Measurements from ENCODE around the gene AQP12A.
"Not testable (repeated sequence)": the region's sequence is repeated elsewhere in the genome, so short reads cannot be mapped to it uniquely, and the experiment has no call there.

The AQP12A gene

GRCh38 chr2:240691631-240692420 lies at the start of gene AQP12A:
Gene AQP12A (plus strand): TSS chr2:240691866. CDS start chr2:240691914, 48 bp downstream.
- H3K36me3 ChIP-seq (replicated peaks); in situ Hi-C loops (cut with MboI; ENCODE audit: low sequenced_read_pairs); H3K27me3 ChIP-seq (ENCODE audit: low read depth); H3K9me3 ChIP-seq; H3K4me3 ChIP-seq; H3K4me1 ChIP-seq: not testable (repeated sequence)
- peak in 1 of 2 experiments; percentile 1 for DNase-seq (ENCODE audit: low spot score in 2 of 2)

- peak in 1 of 2 experiments; percentile 6 for DNase-seq (ENCODE audit: low spot score in 2 of 2)
- no peaks in the 10 kb centered on the region for H3K9me3 ChIP-seq
- no peaks in the 10 kb centered on the region for H3K4me1 ChIP-seq
- in situ Hi-C loops (cut with MboI; ENCODE audit: low sequenced_read_pairs), result no loop called here
- H3K4me3 ChIP-seq, result no peak overlapping the region
- no peaks in the 10 kb centered on the region for H3K36me3 ChIP-seq (replicated peaks)
- peaks cover 4% of the 10 kb centered on the region for H3K27me3 ChIP-seq (ENCODE audit: low read depth)
These were observed 49.4 kb upstream of the AQP12A start for GRCh38 chr2:240642061-240642805.

GRCh38 chr2:240642806-240643092 lies 48.9 kb upstream of the AQP12A start:
- in situ Hi-C loops (cut with MboI; ENCODE audit: low sequenced_read_pairs), result no loop called here
- no peak for DNase-seq (ENCODE audit: low spot score in 2 of 2)
- Histone ChIP-seq H3K9me3 (no peaks in the 10 kb centered on the region), H3K4me3 (no peak overlapping the region), H3K4me1 (no peaks in the 10 kb centered on the region), H3K27me3 (ENCODE audit: low read depth) (peaks cover 6% of the 10 kb centered on the region), H3K36me3 (replicated peaks) (no peaks in the 10 kb centered on the region)

- in situ Hi-C loops (cut with MboI; ENCODE audit: low sequenced_read_pairs), result no loop called here
- Histone ChIP-seq H3K9me3 (no peaks in the 10 kb centered on the region), H3K4me3 (no peak overlapping the region), H3K4me1 (no peaks in the 10 kb centered on the region), H3K36me3 (replicated peaks) (no peaks in the 10 kb centered on the region), H3K27me3 (ENCODE audit: low read depth) (peaks cover 11% of the 10 kb centered on the region)
- no peak for DNase-seq (ENCODE audit: low spot score in 2 of 2)
These were observed 48.4 kb upstream of the AQP12A start for GRCh38 chr2:240643093-240643810.

- no peaks in the 10 kb centered on the region for H3K36me3 ChIP-seq (replicated peaks)
- no peaks in the 10 kb centered on the region for H3K9me3 ChIP-seq
- no peak for DNase-seq (ENCODE audit: low spot score in 2 of 2)
- peaks cover 14% of the 10 kb centered on the region for H3K27me3 ChIP-seq (ENCODE audit: low read depth)
- in situ Hi-C loops (cut with MboI; ENCODE audit: low sequenced_read_pairs), result no loop called here
- H3K4me3 ChIP-seq, result no peak overlapping the region
- H3K4me1 ChIP-seq, result no peaks in the 10 kb centered on the region
These were observed 47.9 kb upstream of the AQP12A start for GRCh38 chr2:240643811-240644150.

GRCh38 chr2:240644171-240644651 lies 47.5 kb upstream of the AQP12A start:
- peak in 1 of 2 experiments; percentile 20 for DNase-seq (ENCODE audit: low spot score in 2 of 2)
- Histone ChIP-seq H3K36me3 (replicated peaks) (no peaks in the 10 kb centered on the region), H3K4me3 (no peak overlapping the region), H3K27me3 (ENCODE audit: low read depth) (peaks cover 19% of the 10 kb centered on the region), H3K9me3 (no peaks in the 10 kb centered on the region), H3K4me1 (no peaks in the 10 kb centered on the region)
- in situ Hi-C loops (cut with MboI; ENCODE audit: low sequenced_read_pairs), result no loop called here

GRCh38 chr2:240644859-240645301 lies 46.8 kb upstream of the AQP12A start:
- no peaks in the 10 kb centered on the region for H3K4me1 ChIP-seq
- no peak for DNase-seq (ENCODE audit: low spot score in 2 of 2)

GRCh38 chr2:240645346-240645745 lies 46.3 kb upstream of the AQP12A start:
- DNase-seq (ENCODE audit: low spot score in 2 of 2), result no peak

More at GRCh38 chr2:240644859-240645301, 46.8 kb upstream of the AQP12A start:
- no peaks in the 10 kb centered on the region for H3K36me3 ChIP-seq (replicated peaks)
- H3K4me3 ChIP-seq, result no peak overlapping the region
- in situ Hi-C loops (cut with MboI; ENCODE audit: low sequenced_read_pairs), result no loop called here
- H3K27me3 ChIP-seq (ENCODE audit: low read depth), result peaks cover 23% of the 10 kb centered on the region
- H3K9me3 ChIP-seq, result no peaks in the 10 kb centered on the region

GRCh38 chr2:240645801-240646175 lies 45.9 kb upstream of the AQP12A start:
- Histone ChIP-seq H3K36me3 (replicated peaks) (no peaks in the 10 kb centered on the region), H3K27me3 (ENCODE audit: low read depth) (peaks cover 26% of the 10 kb centered on the region), H3K4me3 (no peak overlapping the region), H3K9me3 (no peaks in the 10 kb centered on the region), H3K4me1 (no peaks in the 10 kb centered on the region)
- no peak for DNase-seq (ENCODE audit: low spot score in 2 of 2)
- in situ Hi-C loops (cut with MboI; ENCODE audit: low sequenced_read_pairs), result no loop called here

More at GRCh38 chr2:240645346-240645745, 46.3 kb upstream of the AQP12A start:
- no peaks in the 10 kb centered on the region for H3K4me1 ChIP-seq
- no peaks in the 10 kb centered on the region for H3K9me3 ChIP-seq
- H3K36me3 ChIP-seq (replicated peaks), result no peaks in the 10 kb centered on the region
- H3K4me3 ChIP-seq, result no peak overlapping the region
- in situ Hi-C loops (cut with MboI; ENCODE audit: low sequenced_read_pairs), result no loop called here
- peaks cover 26% of the 10 kb centered on the region for H3K27me3 ChIP-seq (ENCODE audit: low read depth)

- no peak for DNase-seq (ENCODE audit: low spot score in 2 of 2)
- H3K27me3 ChIP-seq (ENCODE audit: low read depth), result peaks cover 26% of the 10 kb centered on the region
- no peak overlapping the region for H3K4me3 ChIP-seq
- in situ Hi-C loops (cut with MboI; ENCODE audit: low sequenced_read_pairs), result no loop called here
- H3K9me3 ChIP-seq, result no peaks in the 10 kb centered on the region
- H3K4me1 ChIP-seq, result no peaks in the 10 kb centered on the region
- no peaks in the 10 kb centered on the region for H3K36me3 ChIP-seq (replicated peaks)
These were observed 45.3 kb upstream of the AQP12A start for GRCh38 chr2:240646176-240646899.

- H3K4me1 ChIP-seq, result no peaks in the 10 kb centered on the region
- H3K36me3 ChIP-seq (replicated peaks), result no peaks in the 10 kb centered on the region
- H3K9me3 ChIP-seq, result no peaks in the 10 kb centered on the region
- in situ Hi-C loops (cut with MboI; ENCODE audit: low sequenced_read_pairs), result no loop called here
- H3K27me3 ChIP-seq (ENCODE audit: low read depth), result peaks cover 26% of the 10 kb centered on the region
- no peak for DNase-seq (ENCODE audit: low spot score in 2 of 2)
- H3K4me3 ChIP-seq, result no peak overlapping the region
These were observed 44.7 kb upstream of the AQP12A start for GRCh38 chr2:240646900-240647502.

- Histone ChIP-seq H3K9me3 (no peaks in the 10 kb centered on the region), H3K4me3 (no peak overlapping the region), H3K36me3 (replicated peaks) (no peaks in the 10 kb centered on the region), H3K4me1 (no peaks in the 10 kb centered on the region), H3K27me3 (ENCODE audit: low read depth) (peaks cover 26% of the 10 kb centered on the region)
- peak in 1 of 2 experiments; percentile 8 for DNase-seq (ENCODE audit: low spot score in 2 of 2)
- in situ Hi-C loops (cut with MboI; ENCODE audit: low sequenced_read_pairs), result no loop called here
These were observed 44.0 kb upstream of the AQP12A start for GRCh38 chr2:240647503-240648154.
